CD4-positive, alpha-beta T cell treated with Interleukin-1 beta for 1 hour (primary cell): ENCODE results near the gene B4GAT1.
"Not testable (repeated sequence)": the region's sequence is repeated elsewhere in the genome, so short reads cannot be mapped to it uniquely, and the experiment has no call there.

Experiments used
- DNase-seq, 2 donors: peaks; one replicate each; pipeline ENCODE4 v3.0.0-alpha.2; 2020 to 2022

B4GAT1 gene

GRCh38 chr11:66335531-66336233 lies 11.7 kb downstream of the B4GAT1 start:
- no peak for DNase-seq

GRCh38 chr11:66334605-66335442 lies 12.6 kb downstream of the B4GAT1 start:
- DNase-seq, result peak in 1 of 2 donors; percentile 27

GRCh38 chr11:66333896-66334604 lies 13.4 kb downstream of the B4GAT1 start:
- no peak for DNase-seq

- DNase-seq, result no peak
Measured at GRCh38 chr11:66333220-66333877, 14.1 kb downstream of the B4GAT1 start.

DNA sequence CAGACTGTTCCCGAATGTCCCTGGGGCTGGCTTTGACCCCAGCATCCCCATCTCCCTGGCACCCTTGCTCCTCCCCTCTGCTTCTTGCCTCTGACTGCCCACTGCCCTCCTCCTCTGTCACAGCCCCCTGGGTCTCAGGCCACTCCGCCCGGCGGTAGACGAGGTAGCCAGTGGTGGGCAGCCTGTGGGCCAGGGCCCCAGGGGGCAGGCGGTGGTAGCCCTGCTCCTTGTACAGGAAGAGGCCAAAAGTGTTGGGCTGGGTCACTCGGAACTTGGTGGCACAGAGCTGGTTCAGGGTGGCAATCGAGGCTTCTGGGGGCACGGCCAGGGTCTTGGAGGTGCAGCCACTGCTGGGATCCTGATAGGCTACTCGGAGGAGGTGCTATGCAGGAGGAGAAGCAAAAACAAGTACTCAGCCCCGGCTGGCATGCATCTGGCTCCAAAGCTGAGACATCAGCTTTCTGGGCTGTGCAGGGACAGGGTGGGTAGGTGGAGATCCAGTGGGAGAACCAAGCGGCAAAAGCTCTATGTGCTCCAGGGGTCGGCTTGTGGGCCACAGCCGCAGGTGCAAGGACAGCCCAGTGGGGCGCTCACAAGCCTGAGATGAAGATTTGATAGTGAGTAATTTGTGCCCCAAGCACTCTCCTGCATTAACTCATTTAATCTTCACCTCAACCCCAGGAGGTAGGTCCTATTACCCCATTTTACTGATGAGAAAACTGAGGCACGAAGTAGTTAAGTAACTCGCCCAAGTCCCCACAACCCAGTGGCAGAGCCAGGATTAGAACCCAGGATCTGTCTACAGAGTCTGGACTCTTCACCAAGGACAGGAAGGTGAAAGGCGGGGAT lies 14.8 kb downstream of the B4GAT1 start:
- no peak for DNase-seq

DNA sequence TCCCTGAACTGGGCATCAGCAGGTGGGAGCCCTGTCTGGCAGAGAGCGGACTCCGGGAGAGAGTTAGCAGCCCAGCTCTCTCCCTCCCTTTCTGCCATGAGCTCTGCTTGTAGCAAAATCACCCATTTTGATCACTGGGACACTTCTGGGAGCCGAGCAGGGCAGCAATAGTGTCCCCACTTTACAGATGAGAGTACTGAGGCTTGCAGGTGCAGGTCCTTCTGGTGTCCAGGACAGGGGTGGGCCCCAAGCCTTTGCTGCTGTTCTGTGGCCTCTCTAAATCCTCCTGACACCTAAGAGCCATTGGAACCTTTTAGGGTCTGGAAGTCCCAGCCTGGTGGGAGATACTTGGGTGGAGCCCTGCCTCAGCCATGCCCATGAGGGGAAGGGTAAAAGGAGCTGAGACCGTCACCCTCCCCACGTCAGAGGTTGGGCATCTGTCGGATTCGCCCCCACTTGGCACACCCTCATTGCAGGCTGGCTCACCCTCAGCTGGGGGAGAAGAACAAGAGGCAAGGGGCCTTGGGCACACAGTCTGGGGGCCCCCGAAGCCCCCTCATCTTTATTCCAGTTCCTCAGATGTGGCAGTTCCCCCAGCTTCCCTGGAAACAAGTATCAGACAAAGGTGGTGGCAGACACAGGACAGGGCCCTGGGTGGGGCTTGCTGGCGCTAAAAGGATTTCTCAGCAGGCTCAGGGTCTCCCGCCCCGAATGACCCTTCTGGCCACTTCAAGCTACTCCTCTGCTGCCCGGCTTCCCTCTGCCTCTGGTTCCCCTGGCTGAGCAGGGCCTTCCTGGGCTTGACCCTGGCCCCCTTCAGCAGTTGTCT lies 15.7 kb downstream of the B4GAT1 start:
- DNase-seq, result no peak

DNA sequence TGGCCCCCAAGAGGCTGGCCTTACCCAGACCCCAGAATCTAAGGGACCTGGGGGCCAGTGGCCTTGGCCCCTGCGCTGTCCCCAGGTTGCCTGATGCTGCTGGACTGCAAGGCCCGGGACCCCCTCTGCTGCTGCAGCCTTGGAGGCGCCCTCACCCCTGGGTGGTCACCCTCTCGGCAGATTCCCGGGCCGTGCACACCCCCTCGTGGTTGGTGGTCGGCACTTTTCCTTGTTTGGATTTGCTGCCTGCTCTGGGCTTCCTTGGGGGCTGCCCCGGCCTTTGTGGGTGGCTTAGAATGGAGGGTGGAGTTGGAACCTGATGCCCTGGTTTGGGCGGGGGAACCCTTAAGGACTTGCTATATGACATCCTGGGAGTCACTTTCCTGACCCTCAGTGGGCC lies 16.5 kb downstream of the B4GAT1 start:
- no peak for DNase-seq

GRCh38 chr11:66329165-66329673 lies 18.2 kb downstream of the B4GAT1 start:
- no peak for DNase-seq

- DNase-seq, result peak; percentile 84
Measured at GRCh38 chr11:66328302-66329144, 18.9 kb downstream of the B4GAT1 start.

- peak; percentile 62 to 64 for DNase-seq
Measured at GRCh38 chr11:66328031-66328301, 19.5 kb downstream of the B4GAT1 start.

DNA sequence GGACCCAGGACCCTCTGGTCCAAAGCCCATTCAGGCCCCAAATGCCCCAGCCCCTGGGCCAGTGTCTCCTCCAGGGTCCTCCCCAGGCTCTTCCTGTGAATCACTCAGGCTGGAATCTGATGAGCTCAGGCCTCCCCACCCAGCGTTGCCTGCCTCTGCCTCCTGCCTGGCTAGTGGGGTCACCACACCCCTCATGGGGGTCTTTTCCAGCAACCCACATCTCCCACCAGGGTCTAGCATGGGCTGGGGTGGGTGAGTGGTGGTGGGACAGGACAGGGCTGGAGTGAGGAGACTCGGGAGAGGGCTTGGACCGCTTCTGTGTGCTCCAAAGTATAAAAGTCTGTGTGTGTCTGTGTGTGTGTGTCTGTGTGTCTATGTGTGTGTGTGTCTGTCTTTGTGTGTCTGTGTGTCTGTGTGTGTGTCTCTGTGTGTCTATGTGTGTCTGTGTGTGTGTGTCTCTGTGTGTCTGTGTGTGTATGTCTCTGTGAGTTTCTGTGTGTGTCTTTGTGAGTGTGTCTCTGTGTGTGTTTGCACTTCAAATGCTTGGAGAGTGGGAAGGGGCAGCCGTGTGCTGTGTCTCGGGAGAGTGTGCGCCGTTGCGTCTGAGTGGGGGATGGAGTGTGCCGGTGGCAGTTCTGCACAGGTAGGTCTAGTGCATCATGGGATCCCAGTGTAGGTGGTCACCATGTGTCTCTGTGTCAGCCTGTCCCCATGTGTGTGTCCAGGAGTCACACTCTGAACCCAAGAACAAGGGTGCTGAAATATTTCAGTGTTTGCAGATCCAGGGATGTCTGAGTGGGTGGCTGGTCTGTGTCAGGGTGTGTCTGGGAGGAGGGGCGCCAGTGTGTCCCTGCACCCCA lies 20.0 kb downstream of the B4GAT1 start:
- DNase-seq, result no peak

DNA sequence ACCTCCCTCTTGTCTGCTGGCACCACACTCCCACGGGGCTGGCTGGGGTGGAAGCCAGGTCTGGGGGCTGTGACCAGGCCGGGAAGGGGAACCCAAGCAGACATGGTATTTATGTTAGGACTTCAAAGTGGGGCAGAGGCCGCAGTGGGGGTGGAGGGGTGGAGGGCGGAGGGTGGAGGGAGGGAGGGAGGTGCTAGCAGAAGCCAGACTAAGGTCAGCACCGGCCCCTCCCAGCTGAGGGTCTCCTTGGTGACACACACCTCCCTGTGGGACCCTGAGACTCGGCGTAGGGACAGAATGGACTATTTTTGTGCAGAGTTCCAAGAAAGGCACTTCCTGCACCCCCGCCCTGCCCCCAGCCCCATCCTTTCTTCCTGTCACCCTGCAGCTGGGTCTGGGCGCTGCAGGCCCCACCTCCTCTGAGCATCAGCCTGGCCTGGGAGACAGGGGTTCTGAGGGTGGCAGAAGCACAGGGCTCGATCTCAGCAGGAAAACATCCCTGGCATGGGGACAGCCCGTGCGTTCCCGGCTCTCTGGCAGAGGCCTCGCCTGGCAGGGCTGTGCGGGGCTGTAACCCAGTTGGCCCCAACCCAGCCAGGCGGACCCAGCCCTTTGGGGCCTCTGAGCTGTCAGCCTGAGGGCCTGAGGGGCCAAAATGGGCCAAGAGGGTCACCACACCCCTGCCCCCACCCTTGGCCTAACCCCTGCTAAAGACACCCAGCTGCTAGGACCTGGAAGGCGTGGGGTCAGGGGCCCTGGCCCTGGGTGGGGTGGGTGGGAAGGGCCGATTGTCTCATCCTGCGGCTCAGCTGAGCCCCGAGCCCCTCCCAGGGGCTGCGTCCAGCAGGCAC lies 20.9 kb downstream of the B4GAT1 start:
- DNase-seq, result peak; percentile 29 to 31

- no peak for DNase-seq
Measured at GRCh38 chr11:66325263-66325671, 22.2 kb downstream of the B4GAT1 start.

GRCh38 chr11:66324664-66325063 lies 22.8 kb downstream of the B4GAT1 start:
- DNase-seq, result no peak

DNA sequence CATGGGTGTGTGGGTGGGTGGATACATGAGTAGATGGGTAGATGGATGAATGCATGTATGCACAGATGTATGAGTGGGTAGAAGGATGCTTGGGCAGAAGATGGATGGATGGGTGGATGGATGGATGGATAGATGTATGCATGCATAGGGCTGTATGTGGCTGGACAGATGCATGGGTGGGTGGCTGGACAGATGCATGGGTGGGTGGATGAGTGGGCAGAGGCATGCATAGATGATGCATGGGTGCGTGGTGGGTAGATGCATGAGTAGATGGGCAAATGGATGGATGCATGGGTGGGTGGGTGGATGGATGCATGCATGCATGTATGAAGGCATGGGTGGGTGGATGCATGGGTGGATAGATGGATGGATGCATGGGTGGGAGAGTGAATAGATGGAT lies 23.7 kb downstream of the B4GAT1 start:
- DNase-seq, result no peak

- DNase-seq, result no peak
Measured at GRCh38 chr11:66322732-66323427, 24.5 kb downstream of the B4GAT1 start.

DNA sequence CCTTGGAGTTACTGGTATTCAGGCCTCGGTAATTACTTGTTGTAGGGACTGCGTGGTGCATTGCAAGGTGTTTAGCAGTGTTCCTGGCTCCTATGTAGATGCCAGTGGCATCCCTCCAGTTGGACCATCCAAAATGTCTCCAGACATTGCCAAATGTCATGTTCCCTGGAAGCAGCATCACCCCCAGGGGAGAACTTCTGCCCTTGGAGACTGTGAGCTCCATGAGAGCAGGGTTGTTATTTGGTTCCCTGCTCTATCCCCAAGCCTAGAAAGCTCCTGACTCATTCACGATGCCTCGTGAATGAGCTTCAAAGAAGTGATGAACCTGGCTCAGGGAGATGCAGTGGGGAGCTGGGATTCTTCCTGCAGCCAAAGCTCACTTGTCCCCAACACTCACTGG lies 25.8 kb downstream of the B4GAT1 start:
- DNase-seq, result no peak

- not testable (repeated sequence) for DNase-seq
Measured at GRCh38 chr11:66320748-66321147, 26.7 kb downstream of the B4GAT1 start.
